IPS-NIHi7 (cell line): ENCODE results near the gene RASA4B.
"Not testable (repeated sequence)": the region's sequence is repeated elsewhere in the genome, so short reads cannot be mapped to it uniquely, and the experiment has no call there.

ENCODE experiments used
- DNase-seq: peaks from one replicate; pipeline ENCODE4 v3.0.0; 2012; ENCODE audit warnings: mixed read lengths; ENCODE audit errors: extremely low spot score

RASA4B gene

DNA sequence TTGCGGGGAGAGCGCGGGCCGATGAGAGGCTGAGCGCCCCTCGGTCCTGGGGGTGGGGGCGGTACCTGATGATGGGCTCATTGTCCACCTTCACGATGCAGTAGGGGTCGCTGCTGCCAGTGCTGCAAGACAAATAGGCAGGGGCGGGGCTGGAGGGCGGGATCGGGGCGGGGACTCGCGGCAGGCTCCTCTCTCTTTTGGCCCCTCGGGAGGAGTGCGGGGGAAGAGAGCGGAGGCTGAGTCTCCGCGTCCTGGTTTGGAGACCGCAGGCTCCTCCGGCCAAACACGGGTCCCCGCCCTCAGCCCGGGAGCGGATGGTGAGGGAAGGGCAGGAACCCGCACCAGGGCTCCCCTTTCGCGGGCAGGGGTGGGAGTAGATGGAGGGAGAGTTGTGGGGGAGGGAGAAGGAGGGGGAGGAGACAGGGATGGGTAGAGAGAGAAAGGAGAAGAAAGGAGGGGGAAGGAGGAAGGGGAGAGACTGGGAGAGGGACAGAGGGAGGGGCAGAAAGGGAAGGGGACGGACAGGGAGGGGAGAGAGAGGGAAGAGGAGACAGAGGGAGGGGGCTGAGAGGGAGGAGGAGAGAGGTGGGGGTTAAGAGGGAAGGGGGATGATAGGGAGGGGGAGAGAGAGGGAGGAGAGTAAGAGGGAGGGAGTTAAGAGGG is 5.6 kb downstream of the RASA4B start:
- DNase-seq = not testable (repeated sequence)

DNA sequence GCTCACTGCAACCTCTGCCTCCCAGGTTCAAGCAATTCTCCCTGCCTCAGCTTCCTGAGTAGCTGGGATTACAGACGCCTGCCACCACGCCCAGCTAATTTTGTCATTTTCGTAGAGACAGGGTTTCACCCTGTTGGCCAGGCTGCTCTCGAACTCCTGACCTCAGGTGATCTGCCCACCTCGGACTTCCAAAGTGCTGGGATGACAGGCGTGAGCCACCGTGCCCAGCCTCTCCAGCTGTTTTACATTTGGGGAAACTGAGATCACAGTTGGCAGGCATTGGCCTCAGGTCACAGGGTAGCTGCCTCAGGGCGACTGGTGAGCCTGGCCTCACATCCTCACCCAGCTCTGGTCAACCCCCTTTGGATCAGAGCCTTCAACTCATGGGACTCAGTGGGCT is 7.0 kb downstream of the RASA4B start:
- DNase-seq = not testable (repeated sequence)

DNA sequence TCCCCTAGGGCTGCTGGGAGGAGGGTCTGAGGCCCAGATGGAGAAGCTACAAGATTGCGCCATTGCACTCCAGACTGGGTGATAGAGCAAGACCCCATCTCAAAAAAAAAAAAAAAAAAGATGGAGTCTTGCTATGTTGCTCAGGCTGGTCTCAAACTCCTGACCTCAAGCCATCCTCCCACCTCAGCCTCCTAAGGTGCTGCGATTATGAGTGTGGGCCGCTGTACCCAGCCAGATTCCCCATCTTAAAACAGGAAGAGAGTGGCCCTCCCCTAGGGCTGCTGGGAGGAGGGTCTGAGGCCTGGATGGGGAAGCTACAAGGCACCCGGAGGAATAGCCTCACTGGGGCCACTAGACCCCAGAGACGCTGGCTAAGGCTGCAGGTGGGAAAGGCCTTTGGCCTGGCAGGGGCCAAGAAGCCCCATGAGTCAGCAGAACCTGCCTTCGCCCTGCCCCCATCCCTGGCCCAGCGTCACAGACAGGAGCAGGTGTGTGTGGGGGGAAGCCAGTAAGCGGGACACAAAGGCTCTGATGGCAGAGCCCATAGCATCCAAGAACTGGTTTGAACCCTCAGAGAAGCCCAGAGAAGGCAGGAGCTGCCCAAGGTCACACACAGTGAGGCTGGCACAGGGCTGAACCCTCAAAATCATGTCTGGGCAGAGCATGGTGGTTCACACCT is 10.0 kb downstream of the RASA4B start:
- not testable (repeated sequence) for DNase-seq

DNA sequence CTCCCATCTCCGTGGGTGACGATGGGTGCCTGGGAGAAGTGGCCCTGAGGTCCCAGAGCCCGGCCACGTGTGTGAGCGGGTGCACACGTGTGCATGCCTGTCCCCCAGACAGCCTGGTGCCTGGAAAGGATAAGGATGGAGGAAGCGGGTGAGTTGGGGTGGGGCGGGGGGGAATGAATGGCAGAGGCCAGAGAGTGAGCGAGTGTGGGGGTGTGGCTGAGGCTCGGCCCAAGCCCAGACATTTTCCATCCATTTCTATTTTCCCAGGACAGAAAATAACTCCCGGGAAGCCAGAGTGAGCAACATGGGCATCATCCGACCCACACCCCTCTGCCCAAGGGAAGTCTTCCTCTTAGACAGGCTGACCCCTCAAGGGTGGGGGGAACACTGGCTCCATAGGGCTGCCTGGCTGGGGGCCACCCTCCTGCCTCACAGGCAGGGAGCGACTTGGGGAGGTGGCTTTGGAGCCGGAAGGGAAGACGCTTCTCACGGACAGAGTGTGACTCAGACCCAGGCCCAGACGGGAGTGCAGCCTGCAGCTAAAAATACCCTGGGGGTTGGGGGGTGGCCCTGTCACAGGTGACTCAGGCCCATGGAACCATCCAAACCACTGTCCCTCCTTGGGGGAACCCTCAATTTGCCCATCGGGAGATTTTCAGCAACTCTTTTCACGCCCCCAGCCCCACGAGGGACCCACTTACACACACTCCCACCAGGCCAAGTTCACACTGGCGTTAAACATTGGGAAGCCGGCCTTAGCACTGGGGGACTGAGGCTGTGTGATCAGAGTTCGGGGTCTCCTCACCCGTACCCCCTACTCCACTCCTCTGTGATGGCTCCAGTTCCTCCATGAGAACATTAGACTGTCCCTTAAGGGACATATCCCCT is 12.0 kb downstream of the RASA4B start:
- not testable (repeated sequence) for DNase-seq

DNA sequence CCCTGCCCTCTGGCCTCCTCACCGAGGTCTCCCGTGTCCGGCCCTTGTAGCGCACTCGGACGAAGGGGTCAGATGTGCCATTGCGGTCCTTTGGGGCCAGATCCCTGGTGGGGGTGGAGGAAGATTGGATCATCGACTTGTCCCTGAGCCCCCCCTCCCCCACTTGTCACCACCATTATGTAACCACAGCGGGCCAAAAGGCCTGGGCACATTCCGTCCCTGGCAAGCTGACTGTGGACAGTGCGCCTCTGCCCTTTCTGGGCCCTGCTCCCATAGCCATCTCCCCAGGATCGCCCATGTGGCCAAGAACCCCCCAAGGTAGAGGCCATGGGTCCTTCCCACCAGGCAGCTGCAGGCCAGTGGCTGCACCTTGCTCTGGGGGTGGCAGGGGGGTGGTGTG is 14.4 kb downstream of the RASA4B start:
- not testable (repeated sequence) for DNase-seq

DNA sequence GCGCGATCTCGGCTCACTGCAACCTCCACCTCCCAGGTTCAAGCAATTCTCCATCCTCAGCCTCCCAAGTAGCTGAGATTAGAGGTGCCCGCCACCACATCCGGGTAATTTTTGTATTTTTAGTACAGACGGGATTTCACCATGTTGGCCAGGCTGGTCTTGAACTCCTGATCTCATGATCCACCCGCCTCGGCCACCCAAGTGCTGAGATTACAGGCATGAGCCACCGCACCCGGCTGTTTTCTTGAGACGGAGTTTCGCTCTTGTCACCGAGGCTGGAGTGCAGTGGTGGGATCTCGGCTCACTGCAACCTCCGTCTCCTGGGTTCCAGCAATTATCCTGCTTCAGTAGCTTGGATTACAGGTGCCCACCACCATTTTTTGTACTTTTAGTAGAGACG is 19.3 kb downstream of the RASA4B start:
- not testable (repeated sequence) for DNase-seq

DNA sequence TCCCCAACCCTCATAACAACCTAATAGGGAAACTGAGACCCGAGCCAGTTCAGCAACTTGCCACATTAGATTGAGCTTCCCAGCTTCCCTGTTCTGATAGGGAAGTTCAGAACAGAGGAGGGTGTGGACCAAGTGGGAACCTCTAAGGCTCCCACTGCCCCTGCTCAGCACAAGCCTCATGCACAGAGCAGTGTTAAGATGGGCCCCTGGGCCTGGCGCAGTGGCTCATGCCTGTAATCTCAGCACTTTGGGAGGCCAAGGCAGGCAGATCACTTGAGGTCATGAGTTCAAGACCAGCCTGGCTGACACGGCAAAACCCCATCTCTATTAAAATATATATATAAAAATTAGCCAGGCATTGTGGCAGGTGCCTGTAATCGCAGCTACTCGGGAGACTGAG is 20.3 kb downstream of the RASA4B start:
- DNase-seq = not testable (repeated sequence)

DNA sequence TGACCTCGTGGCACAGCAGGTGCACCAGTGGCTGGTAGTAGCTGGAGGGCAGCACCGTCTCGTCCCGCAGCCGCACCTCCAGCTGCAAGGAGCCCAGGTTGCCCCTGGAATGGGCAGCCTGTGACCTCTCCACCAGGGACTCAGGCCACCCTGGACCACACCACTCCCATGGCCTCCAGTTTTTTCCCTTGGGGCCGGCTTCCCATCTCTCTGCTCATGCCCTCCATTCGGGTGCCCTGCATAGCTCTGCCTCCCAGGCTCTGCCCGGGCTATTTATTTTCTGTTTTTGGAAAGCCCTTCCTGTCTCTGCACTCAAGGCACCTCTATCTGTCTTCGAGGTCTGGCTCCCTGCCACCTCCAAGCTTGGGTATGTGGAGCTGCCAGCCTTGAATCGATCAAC is 20.7 kb downstream of the RASA4B start:
- not testable (repeated sequence) for DNase-seq

DNA sequence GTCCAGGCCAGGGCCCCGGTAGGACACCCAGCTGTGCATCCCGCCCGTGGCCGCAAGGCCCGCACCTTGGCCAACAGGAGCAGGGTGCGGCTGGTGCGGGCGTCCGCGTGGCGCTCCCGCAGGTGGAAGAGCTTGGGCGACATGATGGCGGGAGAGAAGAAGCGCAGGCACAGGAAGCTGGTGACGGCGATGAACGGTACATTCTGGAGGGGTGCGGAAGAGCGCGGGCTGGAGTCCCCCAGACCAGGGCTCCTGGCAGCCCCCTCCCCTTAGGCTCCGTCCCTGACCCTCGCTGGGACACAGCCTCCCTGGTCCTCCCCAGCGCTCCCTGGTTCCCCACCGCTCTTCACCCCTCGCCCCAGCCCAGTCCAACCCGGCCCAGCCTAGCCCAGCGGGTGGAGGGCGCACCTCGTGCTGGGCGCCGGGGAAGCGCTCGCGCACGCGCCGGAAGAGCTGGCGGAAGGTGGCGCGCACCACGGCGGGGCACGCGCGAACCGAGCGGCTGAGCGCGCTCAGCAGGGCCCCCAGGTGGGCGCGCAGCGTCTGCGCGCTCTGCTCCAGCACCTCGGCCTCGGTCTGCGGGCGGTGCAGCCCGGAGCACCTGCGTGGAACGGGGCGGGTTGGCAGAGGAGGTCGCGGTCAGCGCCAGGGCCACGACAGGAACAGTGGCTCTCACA is 23.0 kb downstream of the RASA4B start:
- DNase-seq = not testable (repeated sequence)

DNA sequence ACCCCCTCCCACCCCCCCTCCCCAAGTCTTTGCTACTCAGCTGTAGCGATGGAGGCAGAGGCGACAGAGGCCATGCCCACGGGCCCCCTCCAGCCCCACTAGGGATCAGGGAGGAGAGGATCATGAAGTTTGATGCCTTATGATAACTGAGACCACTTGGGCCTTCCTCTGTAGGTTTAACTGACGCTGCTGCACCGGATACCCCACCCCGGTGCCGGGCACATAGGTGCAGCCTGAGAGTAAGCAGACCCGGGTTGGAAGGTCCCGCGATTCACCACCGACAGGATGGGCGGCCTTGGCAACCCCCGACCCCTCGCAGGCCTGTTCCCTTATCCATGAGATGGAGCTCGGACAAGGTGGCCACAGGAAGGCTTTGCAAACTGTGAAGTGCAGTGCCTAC is 23.6 kb downstream of the RASA4B start:
- not testable (repeated sequence) for DNase-seq

DNA sequence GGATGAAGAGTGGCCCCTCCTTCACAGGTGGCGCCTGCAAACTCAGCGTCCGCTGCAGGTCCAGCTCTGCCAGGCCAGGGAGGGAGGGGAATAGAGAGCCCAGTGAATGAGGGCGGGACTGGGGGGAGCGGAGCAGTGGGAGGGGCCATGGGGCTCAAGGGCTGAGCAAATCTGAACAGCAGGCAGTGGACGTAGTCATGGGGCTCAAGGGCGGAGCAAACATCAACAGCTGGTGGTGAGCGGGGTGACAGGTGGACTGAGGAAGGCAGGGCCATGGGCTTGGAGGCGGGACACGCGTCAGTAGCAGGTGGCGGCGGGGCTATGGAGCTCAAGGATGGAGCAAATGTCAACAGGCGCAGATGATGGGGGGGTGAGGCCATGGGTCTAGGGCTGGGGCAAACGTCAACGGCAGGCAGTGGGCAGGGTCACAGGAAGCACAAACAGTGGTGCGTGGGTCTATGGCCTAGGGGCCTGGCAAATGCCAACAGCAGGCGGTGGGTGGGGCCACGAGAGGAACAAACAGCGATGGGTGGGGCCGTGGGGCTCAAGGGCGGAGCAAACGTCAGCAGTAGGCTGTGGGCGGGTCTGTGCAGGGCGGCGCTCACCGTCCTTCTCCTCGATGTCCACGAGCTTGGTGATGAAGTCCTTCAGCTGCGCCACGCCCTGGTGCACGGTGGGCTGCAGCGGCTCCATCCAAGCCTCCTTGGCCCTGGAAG is 24.2 kb downstream of the RASA4B start:
- DNase-seq = not testable (repeated sequence)

DNA sequence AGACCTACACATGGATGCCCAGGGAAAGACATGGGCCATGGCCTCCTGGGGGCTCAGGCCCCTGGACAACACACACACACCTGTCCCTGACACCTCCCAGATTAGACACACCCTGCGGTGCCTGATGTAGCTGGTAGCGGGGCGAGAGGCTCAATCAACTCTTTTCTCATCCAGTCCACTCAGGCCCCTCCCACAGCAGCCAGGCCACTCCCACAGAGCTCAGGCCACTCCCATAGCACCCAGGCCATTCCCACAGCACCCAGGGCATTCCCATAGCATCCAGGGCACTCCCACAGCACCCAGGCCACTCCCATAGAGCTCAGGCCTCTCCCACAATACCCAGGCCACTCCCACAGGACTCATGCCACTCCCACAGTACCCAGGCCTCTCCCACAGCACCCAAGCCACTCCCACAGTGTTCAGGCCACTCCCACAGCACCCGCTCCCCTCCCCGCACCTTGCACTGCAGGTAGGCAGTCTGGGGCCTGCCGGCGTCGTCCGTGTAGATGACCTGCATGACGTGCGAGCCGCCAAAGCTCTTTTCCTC is 27.0 kb downstream of the RASA4B start:
- not testable (repeated sequence) for DNase-seq

DNA sequence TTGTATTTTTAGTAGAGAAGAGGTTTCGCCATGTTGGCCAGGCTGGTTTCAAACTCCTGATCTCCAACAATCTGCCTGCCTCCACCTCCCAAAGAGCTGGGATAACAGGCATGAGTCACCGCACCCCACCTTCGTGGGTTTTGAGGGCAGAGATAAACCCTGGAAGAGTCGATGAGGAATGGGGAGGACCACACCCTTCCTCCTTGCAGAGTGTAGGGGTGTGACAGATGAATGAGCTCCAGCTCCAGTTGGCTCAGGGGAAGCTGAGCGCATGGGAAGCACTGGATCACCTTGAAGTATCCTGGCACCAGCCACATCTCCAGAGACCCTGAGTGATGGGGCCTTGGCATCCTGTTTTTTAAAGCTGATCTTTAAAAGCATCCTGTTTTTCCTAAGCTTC is 33.3 kb downstream of the RASA4B start:
- DNase-seq = not testable (repeated sequence)

DNA sequence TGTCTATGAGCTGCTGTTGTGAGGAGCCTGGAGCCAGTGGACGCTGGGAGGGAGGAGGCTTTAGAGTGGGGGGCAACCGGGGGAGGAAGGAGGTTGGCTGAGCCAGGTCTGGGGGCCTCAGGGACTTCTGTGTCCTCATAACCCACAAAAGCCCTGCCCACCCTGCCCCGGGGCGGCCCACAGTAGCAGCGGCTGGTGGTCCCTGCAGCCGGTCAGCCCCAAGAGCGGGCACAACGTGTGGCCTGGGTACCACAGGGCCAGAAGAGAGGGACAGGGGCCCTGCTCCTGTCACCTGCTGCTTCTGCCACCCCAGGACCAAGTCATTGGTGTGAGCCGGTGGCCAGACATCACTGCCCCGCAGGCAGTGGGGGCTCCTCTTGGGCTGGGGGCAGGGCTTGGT is 35.6 kb downstream of the RASA4B start:
- DNase-seq = not testable (repeated sequence)

DNA sequence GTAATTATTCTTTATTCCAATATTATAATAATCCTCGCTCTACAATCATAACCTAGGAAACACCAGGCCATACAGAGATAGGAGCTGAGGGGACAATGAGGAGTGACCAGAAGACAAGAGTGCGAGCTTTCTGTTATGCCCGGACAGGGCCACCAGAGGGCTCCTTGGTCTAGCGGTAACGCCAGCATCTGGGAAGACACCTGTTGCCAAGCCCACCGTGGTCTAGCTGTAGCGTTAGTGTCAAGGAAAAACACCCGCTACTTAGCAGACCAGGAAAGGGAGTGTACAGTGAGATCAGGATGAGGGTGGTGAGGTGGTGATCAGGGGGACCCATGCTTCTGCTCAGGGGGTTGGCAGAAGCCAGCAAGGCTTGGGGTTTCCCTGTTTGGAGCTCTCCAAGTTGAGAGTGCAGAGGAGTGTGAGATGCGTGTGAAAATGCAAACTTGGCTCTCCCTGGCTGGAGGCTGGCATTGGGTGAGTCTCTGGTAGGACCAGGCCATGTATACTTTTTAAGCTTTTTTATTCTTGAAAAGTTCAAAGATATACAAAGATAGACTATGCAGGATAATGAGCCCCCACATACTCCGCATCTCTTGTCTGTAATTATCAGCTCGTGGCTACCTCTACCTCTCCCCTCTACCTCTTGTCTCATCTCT is 37.5 kb downstream of the RASA4B start:
- not testable (repeated sequence) for DNase-seq

DNA sequence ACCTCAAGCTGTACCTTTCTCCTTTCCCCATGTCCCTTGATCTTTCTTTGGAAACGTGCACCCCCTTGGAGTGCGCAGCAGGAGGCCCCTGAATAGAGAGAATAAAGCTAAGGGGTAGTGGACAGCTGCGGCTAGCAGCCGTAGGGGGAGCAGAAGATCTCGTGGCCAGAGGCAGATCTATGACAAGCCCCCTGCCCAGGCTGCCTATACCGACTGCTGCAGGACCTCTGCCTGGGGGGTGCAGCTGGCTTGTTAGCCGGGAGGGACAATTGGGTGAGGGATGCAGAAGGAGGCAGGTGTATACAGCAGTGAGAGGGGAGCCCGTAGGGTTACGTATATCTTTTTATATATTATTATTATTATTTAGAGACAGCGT is 38.4 kb downstream of the RASA4B start:
- not testable (repeated sequence) for DNase-seq

DNA sequence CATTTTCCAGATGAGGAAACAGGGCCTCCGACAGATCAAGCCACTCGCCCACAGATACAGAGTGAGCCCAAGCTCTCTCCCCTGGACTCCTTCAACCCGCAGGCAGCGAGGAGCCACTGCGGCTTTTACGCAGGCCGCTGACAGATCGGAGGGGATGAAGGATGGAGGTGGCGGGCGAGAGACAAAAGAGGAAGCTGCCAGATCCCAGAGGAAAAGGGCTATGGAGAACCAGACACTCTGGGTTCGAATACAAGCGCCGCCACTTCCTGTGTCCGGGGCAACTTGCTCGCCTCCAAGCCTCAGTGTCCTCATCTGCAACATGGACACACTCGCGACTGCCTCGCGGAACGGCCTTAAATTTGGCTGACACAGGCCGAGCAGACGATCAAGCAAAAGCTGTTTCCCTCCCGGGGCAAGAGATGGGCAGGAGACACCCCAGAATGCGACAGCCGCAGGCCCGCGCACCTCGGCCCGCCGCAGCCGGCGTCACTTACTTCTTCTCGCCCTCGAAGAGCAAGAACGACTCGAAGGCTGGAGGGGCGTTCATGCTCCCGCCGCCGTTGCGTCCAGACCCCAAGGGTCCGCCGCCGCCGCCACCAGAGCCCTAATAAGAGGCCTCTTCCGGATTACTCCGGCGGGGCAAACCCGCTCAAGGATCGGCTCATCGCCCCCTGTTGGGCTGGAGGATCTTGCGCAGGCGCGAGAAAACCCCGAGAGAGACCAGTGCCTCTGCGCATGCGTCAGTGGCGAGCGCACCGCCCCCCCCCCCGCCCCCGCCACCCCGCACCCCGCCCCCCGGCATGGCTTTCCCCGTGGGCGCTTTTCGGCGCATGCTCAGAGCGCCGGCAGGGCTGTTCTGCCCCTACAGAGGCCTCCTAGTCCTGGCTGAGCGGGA is 39.0 kb downstream of the RASA4B start, which contains the start of gene POLR2J:
Gene POLR2J, minus strand, starts transcription at position 609 of the 895 bp plus-strand sequence. Its CDS starts 62 bp downstream, at position 547.
- DNase-seq = not testable (repeated sequence)

DNA sequence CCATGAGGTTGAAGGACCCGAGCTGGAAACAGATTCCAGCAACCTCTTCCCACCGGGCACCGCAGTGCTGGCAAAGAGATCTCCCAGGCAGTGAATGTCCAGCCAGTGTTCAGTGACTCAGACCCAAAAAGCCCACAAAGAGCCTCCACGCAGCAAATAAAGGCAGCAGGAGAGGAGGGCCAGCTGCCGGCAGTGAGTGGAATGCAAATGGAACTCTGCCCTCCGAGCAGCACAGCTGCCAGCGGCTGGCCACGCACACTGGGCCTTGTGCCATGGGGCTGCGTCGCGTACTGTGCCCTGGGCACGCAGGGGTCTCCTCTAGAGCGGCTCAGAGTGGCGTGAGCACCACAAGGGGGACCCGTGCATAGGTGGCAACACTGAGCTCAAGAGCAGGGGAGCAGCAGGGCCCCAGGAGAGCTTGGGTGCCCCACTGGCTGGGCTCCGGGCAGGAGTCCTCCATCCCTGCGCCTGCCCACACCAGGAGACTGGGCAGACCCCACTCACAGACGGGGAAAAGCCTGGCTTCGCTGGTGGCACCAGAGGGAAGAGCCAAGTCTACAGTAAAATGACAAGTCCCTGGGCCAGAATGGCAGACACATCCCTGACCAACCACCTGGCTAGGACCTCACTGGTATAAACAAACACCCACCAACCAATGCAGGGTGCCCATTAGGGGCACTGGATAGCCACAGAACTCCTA is 42.7 kb downstream of the RASA4B start:
- not testable (repeated sequence) for DNase-seq
